Gastrocnemius medialis (tissue), 4 donors: Measurements from ENCODE around the gene HESX1.

Experiments used
- POLR2A ChIP-seq, 2 donors: fragments of 450-650 bp; IDR thresholded peaks; one replicate each; pipeline ENCODE4 v1.6.1; 2017; ENCODE audit warnings: antibody characterized with exemption in 2 of 2, mild to moderate bottlenecking in 2 of 2, moderate library complexity in 2 of 2
- TF ChIP-seq, protein P1 (sequence below), 5 experiments: fragments of 450-650 bp in 3 of 5; fragments of 200-600 bp in 2 of 5; sonication (generic) in 2 of 5; IDR thresholded peaks in 4 of 5; conservative IDR thresholded peaks in 1 of 5; 1 replicate in 4 of 5; 2 replicates in 1 of 5; pipeline ENCODE4 v1.5.1; 2016 to 2019; ENCODE audit warnings: antibody characterized with exemption in 5 of 5, mild to moderate bottlenecking in 3 of 5, moderate library complexity in 3 of 5

- TF ChIP-seq, protein P1, sequence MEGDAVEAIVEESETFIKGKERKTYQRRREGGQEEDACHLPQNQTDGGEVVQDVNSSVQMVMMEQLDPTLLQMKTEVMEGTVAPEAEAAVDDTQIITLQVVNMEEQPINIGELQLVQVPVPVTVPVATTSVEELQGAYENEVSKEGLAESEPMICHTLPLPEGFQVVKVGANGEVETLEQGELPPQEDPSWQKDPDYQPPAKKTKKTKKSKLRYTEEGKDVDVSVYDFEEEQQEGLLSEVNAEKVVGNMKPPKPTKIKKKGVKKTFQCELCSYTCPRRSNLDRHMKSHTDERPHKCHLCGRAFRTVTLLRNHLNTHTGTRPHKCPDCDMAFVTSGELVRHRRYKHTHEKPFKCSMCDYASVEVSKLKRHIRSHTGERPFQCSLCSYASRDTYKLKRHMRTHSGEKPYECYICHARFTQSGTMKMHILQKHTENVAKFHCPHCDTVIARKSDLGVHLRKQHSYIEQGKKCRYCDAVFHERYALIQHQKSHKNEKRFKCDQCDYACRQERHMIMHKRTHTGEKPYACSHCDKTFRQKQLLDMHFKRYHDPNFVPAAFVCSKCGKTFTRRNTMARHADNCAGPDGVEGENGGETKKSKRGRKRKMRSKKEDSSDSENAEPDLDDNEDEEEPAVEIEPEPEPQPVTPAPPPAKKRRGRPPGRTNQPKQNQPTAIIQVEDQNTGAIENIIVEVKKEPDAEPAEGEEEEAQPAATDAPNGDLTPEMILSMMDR (IDR thresholded peaks at IDR 0.05 in 4 of 5, conservative IDR thresholded peaks at IDR 0.05 in 1 of 5): no peak
- TF ChIP-seq POLR2A (IDR thresholded peaks at IDR 0.05): no peak
Measured at GRCh38 chr3:57233799-57234198, 34.0 kb upstream of the HESX1 start.
